ENCODE results near the gene SNRNP200. TPM values are rescaled to one million over a fixed set of nuclear protein-coding genes. Genes with fewer than 3 reads are reported as not detected.

SNRNP200 gene
- polyA plus RNA-seq, 1 donor (not counting 4 experiments of a cell fraction or from before 2014, with no cell fraction given), result 78.4 TPM

DNA sequence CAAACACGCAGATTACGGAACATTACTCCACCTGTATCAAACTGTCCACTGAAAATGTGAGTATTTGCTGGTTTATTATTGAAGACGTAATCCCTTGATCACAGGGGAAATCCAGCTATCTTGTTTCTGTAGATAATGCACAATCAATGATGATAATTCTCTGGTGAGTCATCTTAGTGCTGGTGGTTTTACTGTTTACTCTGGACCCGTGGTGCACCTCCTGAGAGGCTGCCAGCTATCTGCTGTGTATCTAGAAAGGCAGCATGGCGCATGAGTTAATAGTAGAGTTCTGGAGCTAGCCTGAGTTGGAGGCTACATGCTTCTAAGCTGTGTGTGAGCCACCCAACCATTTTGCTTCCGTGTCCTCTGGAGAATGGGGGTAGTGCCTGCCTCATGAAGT is 36.7 kb upstream of the SNRNP200 start:
- Histone ChIP-seq H3K4me2 (ENCODE audit: control insufficient read depth, extremely low read depth, insufficient read depth, low read depth, low read length) (no peak overlapping the region), H3K9ac (ENCODE audit: control insufficient read depth, extremely low read depth, insufficient read depth, low read length) (no peak overlapping the region), H3K27ac (ENCODE audit: control insufficient read depth, insufficient read depth, low read length) (peak overlapping the region; percentile 6), H3K9me3 (ENCODE audit: control insufficient read depth, low read depth, low read length) (no peaks in the 10 kb centered on the region), H3K9me1 (ENCODE audit: control insufficient read depth, extremely low read depth, insufficient read depth, low read length) (no peaks in the 10 kb centered on the region), H3K79me2 (ENCODE audit: control insufficient read depth, insufficient read depth, low read length) (peaks cover 39% of the 10 kb centered on the region), H3K27me3 (ENCODE audit: control insufficient read depth, extremely low read depth, insufficient read depth, low read length) (no peaks in the 10 kb centered on the region), H3K4me3 (ENCODE audit: control insufficient read depth in 2 of 3, extremely low read depth in 1 of 3, insufficient read depth in 2 of 3, low read depth in 1 of 3, low read length in 3 of 3) (no peak overlapping the region), H3K36me3 (ENCODE audit: control insufficient read depth in 2 of 2, extremely low read depth in 1 of 2, insufficient read depth in 2 of 2, low read length in 2 of 2) (peaks cover 0 to 25% of the 10 kb centered on the region in 2 experiments), H2AFZ (ENCODE audit: control insufficient read depth, low read length) (no peak overlapping the region), H3K4me1 (ENCODE audit: control insufficient read depth, extremely low read depth, insufficient read depth, low read length) (peaks cover under 1% of the 10 kb centered on the region), H4K20me1 (ENCODE audit: control insufficient read depth, extremely low read depth, insufficient read depth, low read length) (no peaks in the 10 kb centered on the region)
- no peak for FAIRE-seq
- TF ChIP-seq, protein P1, sequence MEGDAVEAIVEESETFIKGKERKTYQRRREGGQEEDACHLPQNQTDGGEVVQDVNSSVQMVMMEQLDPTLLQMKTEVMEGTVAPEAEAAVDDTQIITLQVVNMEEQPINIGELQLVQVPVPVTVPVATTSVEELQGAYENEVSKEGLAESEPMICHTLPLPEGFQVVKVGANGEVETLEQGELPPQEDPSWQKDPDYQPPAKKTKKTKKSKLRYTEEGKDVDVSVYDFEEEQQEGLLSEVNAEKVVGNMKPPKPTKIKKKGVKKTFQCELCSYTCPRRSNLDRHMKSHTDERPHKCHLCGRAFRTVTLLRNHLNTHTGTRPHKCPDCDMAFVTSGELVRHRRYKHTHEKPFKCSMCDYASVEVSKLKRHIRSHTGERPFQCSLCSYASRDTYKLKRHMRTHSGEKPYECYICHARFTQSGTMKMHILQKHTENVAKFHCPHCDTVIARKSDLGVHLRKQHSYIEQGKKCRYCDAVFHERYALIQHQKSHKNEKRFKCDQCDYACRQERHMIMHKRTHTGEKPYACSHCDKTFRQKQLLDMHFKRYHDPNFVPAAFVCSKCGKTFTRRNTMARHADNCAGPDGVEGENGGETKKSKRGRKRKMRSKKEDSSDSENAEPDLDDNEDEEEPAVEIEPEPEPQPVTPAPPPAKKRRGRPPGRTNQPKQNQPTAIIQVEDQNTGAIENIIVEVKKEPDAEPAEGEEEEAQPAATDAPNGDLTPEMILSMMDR (optimal IDR thresholded peaks at IDR 0.05 in 1 of 3, IDR thresholded peaks at IDR 0.05 in 1 of 3, conservative IDR thresholded peaks at IDR 0.05 in 1 of 3; ENCODE audit: extremely low read depth in 1 of 3, insufficient read depth in 2 of 3, low read length in 3 of 3), result no peak
- TF ChIP-seq EZH2 (IDR thresholded peaks at IDR 0.05; ENCODE audit: low read length), result no peak
- no peak for DNase-seq (ENCODE audit: low read depth, low spot score)
- dilution Hi-C loops (cut with MboI; ENCODE audit: extremely low pct_ligation_motif_present, low sequenced_read_pairs), result no loop called here

- no peak for FAIRE-seq
- H3K9me1 ChIP-seq (ENCODE audit: control insufficient read depth, extremely low read depth, insufficient read depth, low read length), result no peaks in the 10 kb centered on the region
- H3K79me2 ChIP-seq (ENCODE audit: control insufficient read depth, insufficient read depth, low read length), result peaks cover 43% of the 10 kb centered on the region
- H3K27ac ChIP-seq (ENCODE audit: control insufficient read depth, insufficient read depth, low read length), result no peak overlapping the region
- H3K27me3 ChIP-seq (ENCODE audit: control insufficient read depth, extremely low read depth, insufficient read depth, low read length), result no peaks in the 10 kb centered on the region
- dilution Hi-C loops (cut with MboI; ENCODE audit: extremely low pct_ligation_motif_present, low sequenced_read_pairs), result no loop called here
- H2AFZ ChIP-seq (ENCODE audit: control insufficient read depth, low read length), result no peak overlapping the region
- TF ChIP-seq, protein P1 (optimal IDR thresholded peaks at IDR 0.05 in 1 of 3, IDR thresholded peaks at IDR 0.05 in 1 of 3, conservative IDR thresholded peaks at IDR 0.05 in 1 of 3; ENCODE audit: extremely low read depth in 1 of 3, insufficient read depth in 2 of 3, low read length in 3 of 3), result no peak
- no peak for TF ChIP-seq EZH2 (IDR thresholded peaks at IDR 0.05; ENCODE audit: low read length)
- DNase-seq (ENCODE audit: low read depth, low spot score), result no peak
- H4K20me1 ChIP-seq (ENCODE audit: control insufficient read depth, extremely low read depth, insufficient read depth, low read length), result no peaks in the 10 kb centered on the region
- no peak overlapping the region for H3K4me3 ChIP-seq (ENCODE audit: control insufficient read depth in 2 of 3, extremely low read depth in 1 of 3, insufficient read depth in 2 of 3, low read depth in 1 of 3, low read length in 3 of 3)
- H3K9me3 ChIP-seq (ENCODE audit: control insufficient read depth, low read depth, low read length), result no peaks in the 10 kb centered on the region
- H3K4me2 ChIP-seq (ENCODE audit: control insufficient read depth, extremely low read depth, insufficient read depth, low read depth, low read length), result no peak overlapping the region
- H3K36me3 ChIP-seq (ENCODE audit: control insufficient read depth in 2 of 2, extremely low read depth in 1 of 2, insufficient read depth in 2 of 2, low read length in 2 of 2), result peaks cover 0 to 25% of the 10 kb centered on the region in 2 experiments
- H3K4me1 ChIP-seq (ENCODE audit: control insufficient read depth, extremely low read depth, insufficient read depth, low read length), result peaks cover 5% of the 10 kb centered on the region
- no peak overlapping the region for H3K9ac ChIP-seq (ENCODE audit: control insufficient read depth, extremely low read depth, insufficient read depth, low read length)
These were observed 36.3 kb upstream of the SNRNP200 start for GRCh38 chr2:96341641-96342040.
